K562 (cell line): ENCODE results near the gene PTPN12.

Experiments
- CREB1 ChIP-seq, 2 experiments: sonication (generic) in 1 of 2; formaldehyde crosslinking in 1 of 2; IDR thresholded peaks; 2 replicates each; pipeline versions ENCODE4 v1.6.1 to v1.8.0; 2012 to 2022; ENCODE audit warnings: inconsistent platforms in 1 of 2, mild to moderate bottlenecking in 1 of 2, missing genetic modification reagents in 1 of 2, moderate library complexity in 1 of 2
- EZH2 ChIP-seq: IDR thresholded peaks from 2 replicates; pipeline ENCODE4 v1.6.1; 2012; ENCODE audit warnings: low read depth, mild to moderate bottlenecking, inconsistent platforms, low read length, borderline replicate concordance
- NFATC3 ChIP-seq: fragments of 450-650 bp; IDR thresholded peaks from 2 replicates; pipeline ENCODE4 v1.6.1; 2017; ENCODE audit warnings: mild to moderate bottlenecking
- POLR2A ChIP-seq: fragments of 450-650 bp; conservative IDR thresholded peaks from 2 replicates; pipeline ENCODE4 v1.6.1; 2016
- POLR2AphosphoS5 ChIP-seq: IDR thresholded peaks from 2 replicates; pipeline ENCODE4 v1.6.1; 2011; ENCODE audit warnings: mild to moderate bottlenecking, low read depth, low read length, moderate library complexity; ENCODE audit not compliant: control insufficient read depth, insufficient read depth
- SP1 ChIP-seq: sonication (generic); formaldehyde crosslinking; IDR thresholded peaks from 2 replicates; pipeline ENCODE4 v1.8.1; 2022; ENCODE audit warnings: mild to moderate bottlenecking, missing genetic modification reagents

- TF ChIP-seq CREB1 (IDR thresholded peaks at IDR 0.05): no peak
- no peak for TF ChIP-seq CREB1 (CRISPR knock-in tag; IDR thresholded peaks at IDR 0.05)
- TF ChIP-seq NFATC3: no peak
- no peak for TF ChIP-seq POLR2AphosphoS5
- TF ChIP-seq POLR2A: no peak
- no peak for TF ChIP-seq SP1 (CRISPR knock-in tag)
- no peak for TF ChIP-seq EZH2
Observed at GRCh38 chr7:77558284-77558967, 21.3 kb downstream of the PTPN12 start.
